ENCODE results near the gene ST6GAL2. TPM values are rescaled to one million over a fixed set of nuclear protein-coding genes. Genes with fewer than 3 reads are reported as not detected.

Gene ST6GAL2
- total RNA-seq, 2 experiments from 2014 or later = not detected

DNA sequence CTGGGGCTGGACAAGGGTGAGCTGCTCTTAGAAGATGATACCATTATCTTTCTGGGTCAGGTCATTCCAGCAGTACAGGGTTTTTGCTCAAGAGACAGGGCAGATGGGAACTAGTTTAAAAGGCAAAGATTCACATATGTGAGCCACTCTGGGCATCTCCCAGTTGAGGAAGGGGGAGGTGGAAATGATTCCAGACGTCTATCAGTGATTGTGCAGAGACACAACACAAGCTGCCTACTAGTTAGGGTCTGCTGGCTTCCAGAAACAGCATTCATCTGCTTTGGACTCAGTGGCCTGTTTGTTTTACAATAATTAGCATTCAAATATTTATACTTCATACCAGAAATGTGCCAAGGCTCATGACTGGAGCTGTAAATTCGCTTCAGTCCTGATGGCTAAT lies 32.3 kb downstream of the ST6GAL2 start:
- H3K9me3 Mint-ChIP-seq = no peaks in the 10 kb centered on the region
- no peak for DNase-seq
- intact Hi-C loops (cut with micrococcal nuclease) = no loop called here
- no peaks in the 10 kb centered on the region for H3K4me1 Mint-ChIP-seq (ENCODE audit: low read depth)
- no peak overlapping the region for H3K27ac Mint-ChIP-seq
- H3K27me3 Mint-ChIP-seq = no peaks in the 10 kb centered on the region
- H3K4me3 Mint-ChIP-seq = no peak overlapping the region
- H3K36me3 Mint-ChIP-seq (ENCODE audit: low read depth) = no peaks in the 10 kb centered on the region
- TF ChIP-seq, protein P1, sequence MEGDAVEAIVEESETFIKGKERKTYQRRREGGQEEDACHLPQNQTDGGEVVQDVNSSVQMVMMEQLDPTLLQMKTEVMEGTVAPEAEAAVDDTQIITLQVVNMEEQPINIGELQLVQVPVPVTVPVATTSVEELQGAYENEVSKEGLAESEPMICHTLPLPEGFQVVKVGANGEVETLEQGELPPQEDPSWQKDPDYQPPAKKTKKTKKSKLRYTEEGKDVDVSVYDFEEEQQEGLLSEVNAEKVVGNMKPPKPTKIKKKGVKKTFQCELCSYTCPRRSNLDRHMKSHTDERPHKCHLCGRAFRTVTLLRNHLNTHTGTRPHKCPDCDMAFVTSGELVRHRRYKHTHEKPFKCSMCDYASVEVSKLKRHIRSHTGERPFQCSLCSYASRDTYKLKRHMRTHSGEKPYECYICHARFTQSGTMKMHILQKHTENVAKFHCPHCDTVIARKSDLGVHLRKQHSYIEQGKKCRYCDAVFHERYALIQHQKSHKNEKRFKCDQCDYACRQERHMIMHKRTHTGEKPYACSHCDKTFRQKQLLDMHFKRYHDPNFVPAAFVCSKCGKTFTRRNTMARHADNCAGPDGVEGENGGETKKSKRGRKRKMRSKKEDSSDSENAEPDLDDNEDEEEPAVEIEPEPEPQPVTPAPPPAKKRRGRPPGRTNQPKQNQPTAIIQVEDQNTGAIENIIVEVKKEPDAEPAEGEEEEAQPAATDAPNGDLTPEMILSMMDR (IDR thresholded peaks at IDR 0.05) = no peak
- no peak for ATAC-seq
- ChIA-PET POLR2A (interaction anchor here (0.6 kb wide), 1 partner anchor 1338 kb away, joined by 4 read pairs; no protein-coding TSS in a partner anchor), CTCF (interaction anchor here (1.0 kb wide), 1 partner anchor 13 kb away, joined by 3 read pairs; no protein-coding TSS in a partner anchor)

DNA sequence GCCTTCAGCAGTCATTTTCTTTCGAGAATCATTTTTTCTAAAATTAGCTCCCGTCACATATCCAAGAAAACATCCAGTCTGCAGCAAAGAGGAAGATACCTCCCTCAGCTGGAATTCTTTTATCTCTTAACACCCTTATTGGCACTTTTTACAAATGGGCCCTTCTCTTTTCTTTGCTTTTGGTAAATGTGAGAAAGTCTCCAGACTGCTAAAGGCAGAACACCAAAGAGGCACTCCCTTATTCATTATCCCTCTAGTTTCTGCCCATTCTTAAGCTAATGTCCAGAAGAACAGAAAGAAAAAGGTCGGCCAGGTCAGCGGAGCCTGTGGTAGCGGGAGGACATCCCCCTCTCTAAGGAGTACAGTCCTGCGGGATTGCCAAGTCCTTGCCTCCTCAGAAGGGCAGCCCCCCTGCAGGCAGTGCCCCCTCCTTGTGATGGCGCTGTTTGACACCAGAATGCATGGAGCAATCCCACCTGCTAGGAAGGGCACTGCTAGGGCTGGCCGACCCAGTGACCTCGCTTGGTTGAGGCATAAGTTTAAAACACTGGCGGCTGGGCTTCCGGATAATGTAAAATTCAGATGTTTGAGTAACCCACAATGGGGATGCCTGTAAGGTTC lies 34.0 kb downstream of the ST6GAL2 start:
- no peak for DNase-seq
- POLR2A ChIA-PET = no interaction called here
- no peak overlapping the region for H3K27ac Mint-ChIP-seq

DNA sequence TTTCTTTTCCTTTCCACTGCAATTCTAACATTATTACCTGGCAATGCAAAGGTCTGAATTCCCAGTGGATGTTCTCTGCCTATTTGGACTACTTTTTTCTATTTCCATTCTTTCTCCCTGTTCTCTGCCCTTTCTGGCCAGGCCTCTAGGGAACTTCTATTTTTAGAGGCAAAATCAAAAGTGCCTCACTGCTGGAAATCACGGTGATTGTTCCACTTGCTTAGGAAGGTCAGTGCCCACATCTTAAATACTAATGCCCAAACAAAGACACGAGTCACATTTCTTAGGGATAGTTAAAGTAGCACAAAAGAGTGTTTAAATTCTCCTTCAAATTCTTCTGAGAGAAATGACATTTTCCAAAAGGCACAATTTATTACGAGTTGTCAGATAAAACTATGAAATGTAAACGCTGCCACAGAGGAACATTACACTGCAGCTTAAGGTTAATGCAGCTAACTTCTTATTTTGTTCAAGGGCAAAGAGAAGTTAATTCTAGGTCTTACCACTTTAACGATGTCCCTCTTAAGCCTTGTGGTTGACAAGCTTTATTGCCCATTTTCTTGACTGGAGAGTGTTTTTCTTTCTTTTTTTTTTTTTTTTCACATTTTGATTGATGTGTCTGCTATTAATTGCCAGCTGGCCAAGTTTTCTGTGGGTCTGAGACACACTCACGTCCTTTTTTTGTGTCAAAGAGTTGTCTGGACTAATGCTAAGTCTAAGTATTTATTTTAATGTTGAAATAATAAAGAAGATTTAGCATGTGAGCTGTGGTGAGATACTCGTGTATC lies 34.7 kb downstream of the ST6GAL2 start:
- H3K4me3 Mint-ChIP-seq = no peak overlapping the region
- no peak for ATAC-seq
- no peaks in the 10 kb centered on the region for H3K27me3 Mint-ChIP-seq
- intact Hi-C loops (cut with micrococcal nuclease) = no loop called here
- ChIA-PET CTCF (no interaction called here), POLR2A (no interaction called here)
- H3K27ac Mint-ChIP-seq = no peak overlapping the region
- no peak for DNase-seq
- TF ChIP-seq, protein P1 (IDR thresholded peaks at IDR 0.05) = no peak
- no peaks in the 10 kb centered on the region for H3K9me3 Mint-ChIP-seq
- H3K36me3 Mint-ChIP-seq (ENCODE audit: low read depth) = no peaks in the 10 kb centered on the region
- no peaks in the 10 kb centered on the region for H3K4me1 Mint-ChIP-seq (ENCODE audit: low read depth)

More for the DNA sequence above, 34.0 kb downstream of the ST6GAL2 start:
- intact Hi-C loops (cut with micrococcal nuclease) = no loop called here
- Mint-ChIP-seq H3K4me1 (ENCODE audit: low read depth) (no peaks in the 10 kb centered on the region), H3K9me3 (no peaks in the 10 kb centered on the region), H3K36me3 (ENCODE audit: low read depth) (no peaks in the 10 kb centered on the region), H3K4me3 (no peak overlapping the region), H3K27me3 (no peaks in the 10 kb centered on the region)
- ATAC-seq = no peak
- TF ChIP-seq, protein P1 (IDR thresholded peaks at IDR 0.05) = no peak
- CTCF ChIA-PET = no interaction called here

DNA sequence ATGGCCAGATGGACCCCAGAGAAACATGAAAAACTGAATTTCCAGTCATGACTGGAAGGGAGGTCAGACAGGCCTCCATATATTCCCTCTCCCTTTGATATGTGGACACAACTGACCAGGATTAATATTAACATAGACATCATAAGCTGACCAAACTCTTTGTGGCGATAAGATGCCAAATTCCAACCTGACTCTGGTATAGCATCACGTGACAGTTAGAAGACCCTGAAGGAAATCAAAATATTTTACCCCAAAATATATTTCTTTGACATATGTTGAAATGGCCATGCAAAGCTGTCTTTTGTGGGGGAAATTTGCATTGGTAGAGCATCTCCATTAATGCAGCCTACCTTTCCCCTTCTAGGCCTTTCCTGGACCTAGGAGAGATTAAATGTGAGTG lies 36.7 kb downstream of the ST6GAL2 start:
- ChIA-PET POLR2A (no interaction called here), CTCF (no interaction called here)
- Mint-ChIP-seq H3K4me1 (ENCODE audit: low read depth) (no peaks in the 10 kb centered on the region), H3K9me3 (no peaks in the 10 kb centered on the region), H3K4me3 (no peak overlapping the region), H3K27me3 (no peaks in the 10 kb centered on the region), H3K36me3 (ENCODE audit: low read depth) (no peaks in the 10 kb centered on the region), H3K27ac (no peak overlapping the region)
- DNase-seq = no peak
- intact Hi-C loops (cut with micrococcal nuclease) = no loop called here
- TF ChIP-seq, protein P1 (IDR thresholded peaks at IDR 0.05) = no peak
- ATAC-seq = no peak

DNA sequence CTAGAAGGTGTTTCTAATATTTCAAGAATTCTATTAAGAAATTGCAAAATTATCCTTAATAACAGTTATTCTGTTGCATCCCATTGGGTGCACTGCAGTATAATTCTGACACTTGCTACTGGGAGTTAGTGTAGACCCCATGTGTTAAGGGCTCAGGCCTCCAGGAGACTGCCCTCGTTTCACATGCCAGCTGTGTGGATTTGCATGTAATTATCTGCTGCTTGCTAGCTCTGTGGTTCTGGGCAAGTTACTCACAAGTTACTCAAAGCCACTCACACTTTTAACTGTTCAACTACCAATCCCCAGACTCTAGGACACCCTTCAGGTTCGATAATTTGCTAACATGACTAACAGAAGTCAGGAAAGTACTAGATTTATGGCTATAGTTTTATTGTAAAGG lies 38.6 kb downstream of the ST6GAL2 start:
- H3K27ac Mint-ChIP-seq = no peak overlapping the region
- ChIA-PET CTCF (no interaction called here), POLR2A (no interaction called here)
- TF ChIP-seq, protein P1 (IDR thresholded peaks at IDR 0.05) = no peak
- H3K36me3 Mint-ChIP-seq (ENCODE audit: low read depth) = no peaks in the 10 kb centered on the region
- no peaks in the 10 kb centered on the region for H3K4me1 Mint-ChIP-seq (ENCODE audit: low read depth)
- no peak for ATAC-seq
- intact Hi-C loops (cut with micrococcal nuclease) = no loop called here
- no peaks in the 10 kb centered on the region for H3K27me3 Mint-ChIP-seq
- DNase-seq = no peak
- H3K9me3 Mint-ChIP-seq = no peaks in the 10 kb centered on the region
- no peak overlapping the region for H3K4me3 Mint-ChIP-seq
